Uterus (tissue), 2 donors: Measurements from ENCODE around the gene MEX3D.

Experiments used
- CTCF ChIP-seq, 4 experiments: fragments of 200-600 bp in 2 of 4; fragments of 450-650 bp in 2 of 4; sonication (generic) in 2 of 4; IDR thresholded peaks; one replicate each; pipeline ENCODE4 v1.5.1; 2016 to 2019; ENCODE audit warnings: antibody characterized with exemption in 4 of 4, mild to moderate bottlenecking in 2 of 4, moderate library complexity in 1 of 4
- POLR2A ChIP-seq, 2 donors: fragments of 450-650 bp; IDR thresholded peaks; one replicate each; pipeline ENCODE4 v1.6.1; 2016; ENCODE audit warnings: antibody characterized with exemption in 2 of 2, mild to moderate bottlenecking in 1 of 2, moderate library complexity in 1 of 2

DNA sequence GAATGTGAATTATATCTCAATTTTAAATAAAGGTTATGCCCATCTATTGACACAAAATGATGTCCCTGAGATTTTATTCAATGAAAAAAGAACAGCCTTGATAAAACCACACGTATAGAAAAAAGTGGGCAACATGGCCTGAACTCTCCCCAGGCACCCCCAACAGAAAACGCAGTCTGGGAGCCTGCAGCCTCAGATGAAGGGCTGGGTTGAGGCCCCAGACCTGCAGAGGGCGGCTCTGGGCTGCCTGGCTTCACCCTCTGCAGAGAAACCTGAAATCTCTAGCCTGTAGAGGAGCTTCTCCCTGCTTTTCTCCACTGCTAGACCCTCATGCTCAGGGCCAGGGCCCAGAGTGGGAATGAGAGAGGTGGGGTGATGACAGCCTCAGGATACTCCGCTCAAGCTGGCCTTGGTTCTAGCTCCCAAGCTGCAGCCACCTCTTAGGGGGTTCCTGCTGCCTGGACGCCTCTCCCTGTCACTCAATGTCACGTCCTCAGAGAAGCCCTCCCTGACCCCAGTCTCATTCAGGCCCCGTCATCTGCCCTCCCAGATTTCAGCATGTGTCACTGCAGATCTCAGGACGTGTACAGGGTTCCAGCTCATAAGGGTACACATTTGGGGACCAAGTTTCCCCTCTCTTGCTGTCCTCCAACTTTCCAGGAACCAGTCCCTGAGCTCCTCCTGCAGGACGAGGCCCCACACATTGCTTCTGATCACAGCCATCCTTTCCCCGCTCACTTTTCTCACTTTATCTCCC, 22.7 kb upstream of the MEX3D start:
- TF ChIP-seq POLR2A (IDR thresholded peaks at IDR 0.05) (no peak), CTCF (IDR thresholded peaks at IDR 0.05) (no peak)
